NCI-H2196 (cell line): ENCODE data around the gene DDIT4L.
"Not testable (repeated sequence)": the region's sequence is repeated elsewhere in the genome, so short reads cannot be mapped to it uniquely, and the experiment has no call there.

Source experiments
- DNase-seq: peaks from one replicate; lab custom pipeline; 2025; ENCODE audit not compliant: unreplicated experiment; lab: John Stamatoyannopoulos, UW

DDIT4L gene, protein sequence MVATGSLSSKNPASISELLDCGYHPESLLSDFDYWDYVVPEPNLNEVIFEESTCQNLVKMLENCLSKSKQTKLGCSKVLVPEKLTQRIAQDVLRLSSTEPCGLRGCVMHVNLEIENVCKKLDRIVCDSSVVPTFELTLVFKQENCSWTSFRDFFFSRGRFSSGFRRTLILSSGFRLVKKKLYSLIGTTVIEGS

DNA sequence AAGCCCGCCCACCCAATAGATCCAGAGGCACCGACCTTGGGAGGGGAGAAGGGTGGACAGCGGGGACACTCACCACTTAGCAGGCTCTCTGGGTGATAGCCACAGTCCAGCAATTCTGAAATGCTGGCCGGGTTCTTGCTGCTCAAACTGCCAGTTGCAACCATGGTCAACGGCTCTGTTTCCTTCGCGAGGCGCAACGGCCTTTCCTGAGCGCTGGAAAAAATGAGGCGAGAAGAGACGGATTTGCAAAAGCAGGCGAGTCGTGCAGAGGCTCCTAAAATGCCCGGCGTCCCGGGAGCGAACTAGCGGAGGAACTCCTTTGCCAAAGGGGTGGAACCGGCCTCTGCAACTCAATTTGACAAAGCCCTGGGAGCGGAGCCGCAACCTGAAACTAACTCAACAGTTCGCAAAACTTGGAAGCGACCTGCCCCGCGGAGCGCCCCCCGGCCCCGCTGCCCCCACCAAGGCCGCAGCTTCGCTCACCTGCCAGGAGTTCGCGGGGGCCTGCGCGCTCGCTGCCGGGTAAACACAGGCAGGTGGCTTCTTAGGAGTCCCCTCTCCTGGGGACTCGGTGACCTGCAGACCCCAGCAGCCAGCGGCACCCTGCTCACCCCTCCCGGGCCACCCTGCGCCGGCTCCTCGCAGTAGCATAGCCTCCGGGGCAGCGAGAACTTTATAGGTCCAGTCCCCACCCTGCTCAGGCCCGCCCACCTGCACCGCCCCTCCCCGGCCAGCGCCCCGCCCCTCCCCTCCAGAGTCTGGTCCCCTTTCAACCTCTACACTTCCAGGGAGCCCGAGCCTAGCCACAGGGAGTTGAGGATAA, at the start of gene DDIT4L:
Gene DDIT4L (minus strand): TSS at position 649 of the 823 bp plus-strand sequence. CDS start 485 bp downstream, at position 164.
- no peak for DNase-seq

GRCh38 chr4:100240008-100240407, 49.7 kb upstream of the DDIT4L start:
- no peak for DNase-seq

- DNase-seq, result no peak
Observed at GRCh38 chr4:100224721-100225120, 34.5 kb upstream of the DDIT4L start.

- no peak for DNase-seq
Observed at GRCh38 chr4:100224160-100224559, 33.9 kb upstream of the DDIT4L start.

GRCh38 chr4:100208964-100209363, 18.7 kb upstream of the DDIT4L start:
- DNase-seq, result no peak

- no peak for DNase-seq
Observed at GRCh38 chr4:100208459-100208858, 18.2 kb upstream of the DDIT4L start.

GRCh38 chr4:100206850-100207249, 16.6 kb upstream of the DDIT4L start:
- DNase-seq, result no peak

- DNase-seq, result no peak
Observed at GRCh38 chr4:100198061-100198460, 7.8 kb upstream of the DDIT4L start.

- DNase-seq, result not testable (repeated sequence)
Observed at GRCh38 chr4:100196388-100197071, 6.3 kb upstream of the DDIT4L start.

GRCh38 chr4:100190643-100191600, 654 bp upstream of the DDIT4L start:
- no peak for DNase-seq

DNA sequence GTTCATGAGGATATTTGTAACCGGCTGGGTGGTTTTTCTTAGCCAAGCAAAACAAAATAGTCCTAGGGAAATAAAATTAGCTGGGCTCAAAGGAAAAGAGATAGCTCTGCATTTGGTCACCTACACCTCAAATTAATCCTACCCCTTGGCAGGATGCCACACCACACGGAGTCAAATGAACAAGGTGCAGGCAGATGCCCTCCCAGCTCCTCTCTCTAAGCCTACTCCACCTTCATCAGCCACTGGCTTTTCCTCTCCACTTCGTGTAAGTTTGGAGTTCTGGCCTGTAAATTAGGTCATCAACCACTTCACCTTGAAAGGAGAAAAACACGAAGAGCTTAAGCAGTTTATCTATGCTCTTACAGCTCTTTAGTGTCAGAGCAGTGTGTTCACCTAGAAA, 1.4 kb downstream of the DDIT4L start:
- no peak for DNase-seq

DNA sequence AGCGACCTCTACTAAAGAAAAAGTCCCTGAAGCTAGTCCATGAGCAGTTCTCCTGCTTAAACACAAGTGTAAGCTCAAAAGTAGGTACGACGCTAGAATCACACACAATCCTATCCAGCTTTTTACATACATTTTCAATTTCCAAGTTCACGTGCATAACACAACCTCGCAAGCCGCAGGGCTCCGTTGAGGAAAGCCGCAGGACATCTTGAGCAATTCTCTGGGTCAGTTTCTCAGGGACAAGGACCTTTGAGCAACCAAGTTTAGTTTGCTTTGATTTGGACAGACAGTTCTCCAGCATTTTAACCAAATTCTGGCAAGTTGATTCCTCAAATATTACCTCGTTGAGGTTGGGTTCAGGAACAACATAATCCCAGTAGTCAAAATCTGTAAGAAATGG, 2.5 kb downstream of the DDIT4L start:
- DNase-seq, result no peak

DNA sequence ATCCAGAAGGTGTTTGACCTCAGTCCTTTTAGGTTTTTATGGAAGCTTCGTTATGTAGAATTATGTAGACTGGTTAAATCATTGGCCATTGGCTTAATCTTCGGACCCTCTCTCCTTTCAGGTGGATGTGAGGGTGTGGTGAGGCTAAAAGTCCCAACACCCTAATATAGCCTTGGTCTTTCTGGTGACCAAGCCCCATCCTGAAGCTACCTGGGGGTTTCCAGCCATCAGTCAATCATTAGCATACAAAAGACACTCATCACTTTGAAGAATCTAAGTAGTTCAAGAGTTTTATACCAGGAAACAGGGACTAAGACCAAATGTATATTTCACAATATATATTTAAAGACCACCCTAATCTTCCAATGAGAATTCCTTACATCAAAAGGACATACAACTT, 5.5 kb downstream of the DDIT4L start:
- DNase-seq, result no peak

DNA sequence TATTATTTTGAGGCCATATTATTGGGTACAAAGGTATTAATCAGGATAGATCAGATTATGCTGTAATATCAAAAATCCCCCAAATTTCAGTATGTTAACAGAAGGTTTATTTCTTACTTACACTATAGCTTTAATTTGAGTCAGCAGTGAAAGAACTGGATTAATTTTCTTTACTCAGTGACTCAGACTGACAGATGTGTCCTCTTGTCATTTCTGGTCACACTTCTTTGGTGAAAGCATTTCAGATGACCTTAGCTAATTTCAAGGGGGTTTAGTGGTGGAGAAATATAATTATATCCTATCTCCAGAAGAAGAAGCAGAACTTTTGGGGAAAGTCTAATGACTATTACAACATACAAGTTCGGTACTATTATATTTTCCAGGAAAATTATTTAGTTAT, 12.4 kb downstream of the DDIT4L start:
- no peak for DNase-seq

DNA sequence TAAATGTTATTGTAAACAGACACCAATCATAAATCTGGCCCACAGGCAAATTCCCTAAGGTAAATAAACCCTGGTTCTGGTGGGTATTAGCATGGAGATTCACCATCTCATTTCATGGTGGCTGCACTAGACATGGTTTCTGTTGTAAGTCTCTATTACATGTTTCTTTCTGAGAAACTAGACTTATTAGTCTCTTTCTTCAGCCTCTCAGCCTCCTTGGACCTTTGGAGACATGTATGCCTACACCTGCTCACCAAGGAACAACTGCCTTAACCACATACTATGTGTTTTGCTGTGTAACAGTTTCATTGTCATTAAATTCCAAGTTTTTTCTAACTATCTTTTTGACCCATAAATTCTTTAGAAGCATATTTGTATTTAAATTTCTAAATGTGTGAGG, 13.1 kb downstream of the DDIT4L start:
- no peak for DNase-seq

DNA sequence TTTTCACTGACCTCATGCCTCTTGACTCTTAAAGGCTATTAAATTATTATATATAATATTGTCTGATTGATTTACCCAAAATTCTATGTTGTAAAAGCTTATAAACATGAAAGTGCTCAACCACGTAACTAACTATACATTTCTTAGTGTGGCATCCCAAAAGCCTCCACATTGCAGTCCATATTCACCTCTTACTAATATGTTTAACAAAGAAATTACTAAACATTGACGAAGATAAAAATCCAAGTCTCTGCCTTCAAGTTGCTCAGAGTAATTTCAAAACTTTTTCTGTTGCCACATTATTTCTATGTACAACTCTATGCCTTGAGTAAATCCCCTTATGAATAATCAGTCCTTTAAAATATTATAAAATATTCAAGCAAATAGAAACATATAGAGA, 14.4 kb downstream of the DDIT4L start:
- no peak for DNase-seq

GRCh38 chr4:100174985-100175383, 15.3 kb downstream of the DDIT4L start:
- DNase-seq, result no peak

DNA sequence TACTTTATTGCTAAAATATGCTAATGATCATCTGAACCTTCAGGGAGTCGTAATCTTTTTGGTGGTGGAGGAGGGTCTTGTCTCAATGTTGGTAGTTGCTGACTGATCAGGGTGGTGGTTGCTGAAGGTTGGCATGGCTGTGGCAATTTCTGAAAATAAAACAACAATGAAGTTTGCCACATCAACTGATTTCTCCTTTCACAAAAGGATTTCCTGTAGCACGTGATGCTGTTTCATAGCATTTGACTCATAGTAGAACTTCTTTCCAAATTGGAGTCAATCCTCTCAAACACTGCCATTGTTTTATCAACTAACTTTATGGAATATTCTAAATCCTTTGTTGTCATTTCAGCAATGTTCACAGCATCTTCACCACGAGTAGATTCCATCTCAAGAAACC, 19.3 kb downstream of the DDIT4L start:
- no peak for DNase-seq

DNA sequence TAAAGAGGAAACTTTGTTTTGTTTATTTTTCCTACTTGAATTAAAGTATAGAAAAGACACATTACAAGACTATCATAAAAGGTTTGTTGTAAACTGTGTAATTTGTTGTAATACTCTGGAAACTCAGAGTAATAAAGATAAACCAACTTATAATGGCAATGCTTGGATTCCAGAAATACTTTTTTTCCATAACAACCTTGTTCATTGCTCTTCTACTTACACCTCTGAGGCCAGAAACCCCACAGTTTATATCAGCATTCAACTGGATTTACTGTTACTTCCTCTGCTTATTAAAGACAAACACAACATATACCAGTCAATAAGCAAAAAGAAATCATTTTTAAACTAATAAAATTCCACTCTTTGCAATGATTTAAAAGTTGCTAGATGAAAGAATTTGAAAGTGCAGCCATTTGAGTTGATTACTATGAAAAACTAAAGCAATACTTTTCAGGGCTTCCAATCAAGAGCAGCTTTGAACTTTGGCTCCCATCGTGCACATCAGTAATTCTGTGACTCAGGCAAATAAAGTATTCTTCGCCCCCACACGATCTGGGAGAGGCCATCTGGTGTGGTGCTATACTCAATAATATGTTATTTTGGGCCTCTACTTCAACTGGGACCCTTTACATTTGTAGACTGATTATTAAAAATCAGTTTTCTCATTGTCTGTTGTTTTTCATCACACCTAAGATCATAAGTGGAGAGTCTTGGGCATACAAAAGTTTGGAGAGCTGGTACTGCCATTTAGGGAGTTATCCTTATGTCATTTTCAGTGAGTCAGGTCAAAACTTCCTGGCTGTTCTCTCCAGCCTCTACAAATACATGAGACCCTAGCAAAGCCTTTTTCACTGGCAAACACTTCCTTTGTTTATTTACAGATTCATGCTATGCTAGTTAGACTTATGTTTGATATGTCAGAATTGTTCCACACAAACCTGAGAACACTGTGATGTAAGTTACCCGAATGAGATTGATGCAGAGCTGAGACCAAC, 20.5 kb downstream of the DDIT4L start:
- DNase-seq, result no peak

- DNase-seq, result no peak
Observed at GRCh38 chr4:100168521-100168920, 21.7 kb downstream of the DDIT4L start.
